CD1c-positive myeloid dendritic cell (primary cell): ENCODE data around the gene LDHD.
A peak's percentile ranks its signal among the peaks of the same experiment; 100 is the strongest.

Experiments
- DNase-seq: peaks from one replicate; pipeline ENCODE4 v3.0.0-alpha.2; 2016; ENCODE audit errors: extremely low spot score

The LDHD gene

DNA sequence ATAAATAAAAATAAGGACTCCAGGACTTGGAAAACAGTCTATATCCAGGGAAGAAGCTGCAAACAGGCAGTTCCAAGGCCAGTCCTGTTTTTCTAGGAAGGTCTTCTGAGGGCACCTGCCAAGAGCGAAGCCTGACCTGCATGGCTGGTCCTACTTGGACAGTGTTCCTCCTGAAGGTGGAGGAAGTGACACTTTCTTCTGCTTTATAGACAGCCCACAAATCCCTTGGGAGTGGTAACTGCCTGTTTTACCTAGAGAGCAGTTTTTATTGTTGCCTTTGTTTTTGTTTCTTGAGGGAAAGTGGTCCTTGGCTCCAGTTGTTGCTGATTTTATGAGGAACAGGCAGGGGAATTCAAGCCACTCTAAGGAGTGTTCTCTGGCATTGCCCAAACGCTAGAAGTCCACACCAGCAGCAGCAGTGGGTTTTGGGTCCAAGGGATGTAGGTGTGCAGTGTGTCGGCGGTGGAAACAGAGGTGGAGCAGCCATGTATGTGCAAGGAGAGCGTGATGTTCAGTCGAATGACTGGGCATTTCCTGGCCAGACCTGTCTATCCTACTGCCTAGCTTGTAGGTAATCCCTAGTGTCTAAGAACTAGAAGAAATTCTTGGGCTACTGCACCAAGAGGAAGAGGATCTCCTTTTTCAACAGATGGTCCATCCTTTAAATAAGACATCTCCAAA lies 35.3 kb downstream of the LDHD start:
- no peak for DNase-seq

DNA sequence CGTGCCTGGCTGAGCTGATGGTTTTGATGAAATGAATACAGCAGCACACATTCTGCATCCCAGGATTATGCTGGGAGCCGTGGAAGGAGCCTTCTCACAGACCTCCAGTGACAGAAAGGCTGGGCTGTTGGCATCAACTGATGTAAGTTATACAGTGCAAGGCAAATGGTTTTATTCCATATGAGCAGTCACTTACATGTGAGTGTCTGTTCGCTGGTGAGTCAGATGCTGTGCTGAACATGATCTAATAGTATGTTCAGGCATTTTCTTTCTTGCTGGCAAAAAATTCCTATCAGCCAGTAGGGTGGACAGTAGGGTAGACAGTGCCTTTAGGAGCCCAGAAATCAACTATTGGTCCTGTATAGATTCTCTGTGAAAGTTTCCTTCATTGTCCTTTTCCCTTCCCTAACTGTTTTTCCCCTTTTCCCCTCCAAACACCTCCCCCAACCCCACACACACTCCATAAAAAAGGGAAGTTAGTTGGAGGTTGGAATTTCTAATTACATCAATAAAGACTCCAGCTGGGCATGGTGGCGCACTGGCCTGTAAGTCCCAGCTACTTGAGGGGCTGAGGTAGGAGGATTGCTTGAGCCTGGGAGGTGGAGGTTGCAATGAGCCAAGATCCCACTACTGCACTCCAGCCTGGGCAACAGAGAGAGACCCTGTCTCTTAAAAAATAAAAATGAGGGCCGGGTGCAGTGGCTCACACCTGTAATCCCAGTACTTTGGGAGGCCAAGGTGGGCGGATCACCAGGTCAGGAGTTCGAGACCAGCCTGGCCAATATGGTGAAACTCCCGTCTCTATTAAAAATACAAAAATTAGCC lies 36.2 kb downstream of the LDHD start:
- DNase-seq = no peak

DNA sequence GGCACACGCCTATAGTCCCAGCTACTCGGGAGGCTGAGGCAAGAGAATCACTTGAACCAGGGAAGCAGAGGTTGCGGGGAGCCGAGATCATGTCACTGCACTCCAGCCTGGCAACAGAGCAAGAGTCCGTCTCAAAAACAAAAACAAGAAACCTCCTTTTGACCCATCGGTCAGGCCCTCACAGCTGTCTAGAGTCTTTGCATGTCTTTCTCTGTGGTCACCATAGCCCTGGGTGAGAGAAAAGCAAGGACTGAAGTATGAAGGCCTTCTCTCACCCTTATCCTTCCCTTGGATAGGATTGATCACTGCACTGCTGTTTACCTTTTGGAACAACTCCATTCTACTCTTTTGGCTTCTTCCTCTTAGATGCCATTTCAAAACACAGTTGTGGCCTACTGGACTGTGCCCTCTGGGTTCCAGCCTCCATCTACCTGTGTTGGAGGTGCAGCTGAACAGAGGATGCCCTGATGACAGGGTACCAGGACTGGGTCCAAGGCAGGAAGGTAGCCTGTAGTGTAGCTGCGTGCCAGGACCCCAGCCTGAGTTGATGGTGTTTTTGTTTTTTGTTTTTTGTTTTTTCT lies 37.1 kb downstream of the LDHD start:
- no peak for DNase-seq

DNA sequence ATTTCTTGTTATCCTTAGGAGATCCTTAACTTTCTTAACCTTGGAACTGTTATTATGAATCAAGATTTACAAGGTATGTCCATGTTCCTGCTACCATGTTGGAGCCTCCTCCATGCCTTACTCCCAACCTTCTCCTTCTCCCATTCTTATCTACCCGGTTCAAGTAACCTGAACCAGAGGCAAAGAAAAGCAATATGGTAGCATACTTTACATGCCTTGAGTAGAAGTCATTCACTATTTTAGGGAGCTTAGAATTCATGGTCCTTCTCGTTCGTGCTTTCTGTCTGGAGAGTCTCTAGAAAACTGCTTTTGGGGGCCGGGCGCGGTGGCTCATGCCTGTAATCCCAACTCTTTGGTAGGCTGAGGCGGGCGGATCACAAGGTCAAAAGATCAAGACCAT lies 37.7 kb downstream of the LDHD start:
- DNase-seq = no peak

DNA sequence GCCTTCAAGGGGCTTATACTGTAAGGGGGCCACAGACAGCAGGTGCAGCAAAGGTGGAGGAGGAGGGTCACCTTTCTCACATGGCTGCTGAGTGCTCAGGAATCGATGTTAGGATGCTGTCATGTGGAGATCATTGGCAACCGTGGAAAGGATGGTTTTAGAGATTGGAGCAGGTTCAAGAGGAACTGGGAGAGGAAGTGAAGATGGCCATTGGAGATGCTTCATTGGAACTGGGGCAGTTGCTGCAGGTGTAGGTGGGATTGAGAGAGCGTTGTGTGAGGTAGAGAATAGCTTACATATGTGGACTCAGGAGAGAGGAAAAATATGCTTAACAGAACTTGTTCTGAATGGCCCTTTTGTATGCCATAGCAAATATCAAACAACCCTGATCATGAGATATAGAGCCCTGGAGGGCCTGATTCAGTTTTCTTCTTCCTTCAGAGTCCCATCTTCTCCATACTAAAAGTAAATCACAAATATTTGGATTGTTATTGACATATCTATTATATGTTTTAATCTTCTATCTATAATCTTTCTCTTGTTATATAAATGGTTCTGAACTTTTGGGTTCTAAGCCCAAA lies 40.8 kb downstream of the LDHD start:
- DNase-seq = no peak

DNA sequence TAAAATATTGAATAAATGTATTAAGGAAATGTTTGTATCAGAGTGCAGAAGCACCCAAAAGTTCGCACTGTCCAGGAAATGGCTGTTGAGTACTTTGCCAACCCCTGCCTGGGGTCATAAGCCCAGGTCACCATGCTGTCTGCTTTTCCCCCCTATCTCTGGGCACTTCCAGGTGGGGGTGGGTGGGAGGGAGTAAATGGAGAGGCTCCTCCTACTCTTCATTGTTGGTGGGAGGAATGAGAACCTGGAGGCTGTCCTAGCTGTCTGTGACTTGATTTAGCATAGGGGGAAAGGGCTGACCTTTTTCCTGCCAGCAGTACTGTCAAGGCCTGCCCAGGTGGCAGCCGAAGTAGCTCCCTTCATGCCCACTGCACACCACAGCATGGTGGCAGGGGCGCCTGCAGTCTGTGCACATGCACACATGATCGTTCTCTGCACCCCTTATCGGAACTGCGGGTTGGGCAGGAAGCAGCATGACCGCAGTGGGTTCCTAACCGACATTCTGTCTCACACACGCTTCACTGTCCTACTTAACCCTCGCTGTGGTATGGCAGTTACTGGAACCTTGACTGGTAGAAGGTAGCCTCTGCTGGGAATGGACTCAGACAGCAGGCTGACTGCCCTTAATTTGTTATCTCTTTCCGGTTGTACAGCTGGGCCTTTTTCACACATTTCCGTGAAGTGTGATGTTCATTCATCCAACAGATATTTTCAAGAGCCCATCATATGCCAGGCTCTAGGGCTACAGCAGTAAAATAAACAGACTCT lies 41.5 kb downstream of the LDHD start:
- DNase-seq = peak; percentile 54

DNA sequence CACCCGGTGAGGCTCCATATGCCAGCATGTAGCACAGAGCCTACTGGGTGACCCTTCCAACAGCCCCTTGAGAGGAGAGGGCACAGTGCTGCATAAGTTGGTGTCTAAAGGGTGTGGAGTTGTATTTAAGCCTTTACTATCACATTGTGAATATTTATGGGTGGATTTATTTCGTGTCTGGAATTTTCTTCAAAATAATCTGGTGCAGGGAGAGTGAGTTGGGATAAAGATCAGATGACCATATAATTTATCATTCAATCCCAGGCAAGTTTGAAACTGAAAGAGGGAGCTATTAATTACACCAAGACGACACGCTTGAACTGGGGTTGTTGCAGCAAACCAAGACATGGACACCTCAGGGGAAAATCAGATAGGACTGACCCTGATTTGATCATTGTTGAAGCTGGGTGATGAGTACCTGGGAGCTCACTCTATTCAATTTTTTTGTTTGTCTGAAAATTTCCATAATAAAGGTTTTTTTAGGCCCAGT lies 42.2 kb downstream of the LDHD start:
- no peak for DNase-seq

DNA sequence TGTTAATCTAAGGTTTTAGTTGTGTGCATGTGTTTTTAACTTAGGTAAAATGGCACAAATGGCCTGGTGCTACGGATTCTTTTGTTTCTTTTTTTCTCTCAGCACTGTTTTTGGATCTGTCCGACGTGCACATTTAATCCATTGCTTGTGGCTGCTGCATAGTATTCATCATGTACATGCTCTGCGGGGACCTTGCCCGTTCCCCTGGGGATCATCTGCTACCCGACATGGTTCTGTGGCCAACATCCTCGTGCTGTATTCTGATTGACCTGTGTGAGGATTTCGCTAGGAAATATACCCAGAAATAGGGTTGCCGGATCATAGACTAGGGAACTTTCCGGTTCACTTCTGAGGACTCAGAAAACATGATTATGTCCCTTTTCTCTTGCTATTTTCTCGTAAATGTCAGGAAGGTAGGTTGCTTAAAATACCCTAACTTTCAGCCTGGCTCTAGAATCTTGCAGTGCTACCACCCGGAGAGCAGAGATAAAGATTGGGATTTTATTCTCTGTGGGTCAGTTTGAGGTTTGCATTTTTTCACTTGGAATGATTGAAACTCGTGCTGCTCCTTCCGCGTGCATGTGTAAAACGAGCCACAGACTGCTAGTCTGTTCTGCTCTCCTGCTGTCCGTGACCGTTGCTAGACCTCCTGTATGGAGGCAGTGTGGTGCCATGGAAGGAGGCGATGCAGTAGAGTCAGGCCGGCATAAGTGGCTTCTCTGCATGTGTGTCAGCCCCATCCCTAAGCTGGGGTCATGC lies 42.9 kb downstream of the LDHD start:
- no peak for DNase-seq

DNA sequence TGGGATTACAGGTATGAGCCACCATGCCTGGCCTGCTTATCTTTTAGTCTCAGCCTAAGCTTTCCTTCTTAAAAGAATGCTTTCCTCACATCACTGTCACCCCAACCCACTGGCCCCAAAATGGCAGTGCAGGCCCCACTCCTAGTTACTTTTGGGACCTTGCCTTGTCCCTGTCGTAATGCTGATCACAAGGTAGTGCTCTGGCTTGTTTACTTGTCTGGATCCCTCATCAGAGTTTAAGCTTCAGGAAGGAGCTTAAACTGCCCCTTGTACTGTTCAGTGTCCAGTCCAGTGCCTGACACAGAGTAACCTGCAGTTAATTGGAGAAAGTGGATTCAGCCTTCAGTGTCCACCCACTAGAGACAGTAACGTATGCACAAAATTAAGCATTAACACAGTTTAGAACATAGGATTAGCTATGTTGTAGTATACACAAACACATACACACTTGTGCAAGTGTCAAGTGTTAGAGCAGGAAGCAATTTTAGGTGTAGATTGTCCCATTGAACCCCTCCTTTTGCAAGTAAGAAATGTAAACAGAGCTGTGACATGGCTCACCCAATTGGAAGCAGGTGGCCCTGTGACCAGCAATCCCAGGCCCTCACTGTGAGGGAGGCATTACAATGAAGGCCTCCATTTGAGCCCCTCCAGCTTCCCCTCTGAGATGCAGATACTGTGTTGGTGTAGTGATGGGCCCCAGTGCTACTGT lies 44.2 kb downstream of the LDHD start:
- DNase-seq = no peak

DNA sequence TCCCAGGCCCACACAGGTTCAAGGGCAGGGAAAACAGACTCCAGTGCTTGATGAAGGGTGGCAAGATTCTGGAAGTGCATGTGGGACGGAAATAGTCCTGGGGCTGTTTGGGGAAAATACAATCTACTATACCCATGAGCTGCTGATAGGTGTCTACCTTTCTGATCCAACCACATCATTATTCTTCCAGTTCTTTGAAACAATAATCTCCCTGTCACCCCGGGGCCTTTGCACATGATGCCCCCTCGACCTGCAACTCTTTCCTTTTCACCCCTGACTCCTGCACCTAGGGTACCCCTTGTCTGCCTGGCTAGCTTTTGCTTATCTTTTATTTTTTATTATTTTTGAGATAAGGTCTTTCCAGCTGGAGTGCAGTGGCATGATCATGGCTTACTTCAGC lies 45.0 kb downstream of the LDHD start:
- DNase-seq = no peak

DNA sequence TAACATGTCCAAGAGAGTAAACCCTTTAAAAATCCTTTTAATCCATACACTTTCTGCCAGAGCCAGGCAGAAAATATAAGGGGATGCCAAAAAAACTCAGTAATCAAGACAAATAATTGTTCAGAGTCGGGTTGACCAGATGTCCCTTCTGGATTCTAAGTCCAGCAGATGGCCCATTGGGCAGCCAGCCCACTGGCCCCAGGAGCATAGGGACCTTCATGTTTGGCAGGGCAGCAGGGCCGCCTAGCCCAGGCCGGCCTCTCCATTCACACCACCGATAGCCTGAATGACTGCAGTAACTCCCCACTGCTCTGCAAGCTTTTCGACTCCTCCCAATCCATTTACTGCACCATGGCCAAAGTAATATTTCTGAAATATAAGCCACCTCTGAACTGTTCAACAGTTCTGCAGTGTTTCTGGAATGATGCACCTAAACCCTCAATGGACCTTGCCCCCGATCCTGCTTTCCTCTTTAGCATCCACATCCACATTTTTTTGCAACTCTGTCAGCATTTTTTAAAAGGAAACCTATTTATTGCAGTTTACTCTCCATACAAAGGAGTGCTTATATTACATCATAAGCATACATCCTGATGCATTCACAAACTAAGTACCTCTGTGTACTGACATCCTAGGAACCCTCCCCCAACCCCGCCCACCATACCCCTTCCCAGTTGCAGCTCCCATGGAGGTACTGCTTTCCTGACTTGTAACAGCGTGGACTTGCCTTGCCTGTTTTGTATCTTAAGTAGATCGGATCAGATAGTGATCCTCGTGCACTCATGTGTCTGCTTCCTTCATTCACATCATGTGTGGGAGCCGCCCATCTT lies 46.4 kb downstream of the LDHD start:
- no peak for DNase-seq

DNA sequence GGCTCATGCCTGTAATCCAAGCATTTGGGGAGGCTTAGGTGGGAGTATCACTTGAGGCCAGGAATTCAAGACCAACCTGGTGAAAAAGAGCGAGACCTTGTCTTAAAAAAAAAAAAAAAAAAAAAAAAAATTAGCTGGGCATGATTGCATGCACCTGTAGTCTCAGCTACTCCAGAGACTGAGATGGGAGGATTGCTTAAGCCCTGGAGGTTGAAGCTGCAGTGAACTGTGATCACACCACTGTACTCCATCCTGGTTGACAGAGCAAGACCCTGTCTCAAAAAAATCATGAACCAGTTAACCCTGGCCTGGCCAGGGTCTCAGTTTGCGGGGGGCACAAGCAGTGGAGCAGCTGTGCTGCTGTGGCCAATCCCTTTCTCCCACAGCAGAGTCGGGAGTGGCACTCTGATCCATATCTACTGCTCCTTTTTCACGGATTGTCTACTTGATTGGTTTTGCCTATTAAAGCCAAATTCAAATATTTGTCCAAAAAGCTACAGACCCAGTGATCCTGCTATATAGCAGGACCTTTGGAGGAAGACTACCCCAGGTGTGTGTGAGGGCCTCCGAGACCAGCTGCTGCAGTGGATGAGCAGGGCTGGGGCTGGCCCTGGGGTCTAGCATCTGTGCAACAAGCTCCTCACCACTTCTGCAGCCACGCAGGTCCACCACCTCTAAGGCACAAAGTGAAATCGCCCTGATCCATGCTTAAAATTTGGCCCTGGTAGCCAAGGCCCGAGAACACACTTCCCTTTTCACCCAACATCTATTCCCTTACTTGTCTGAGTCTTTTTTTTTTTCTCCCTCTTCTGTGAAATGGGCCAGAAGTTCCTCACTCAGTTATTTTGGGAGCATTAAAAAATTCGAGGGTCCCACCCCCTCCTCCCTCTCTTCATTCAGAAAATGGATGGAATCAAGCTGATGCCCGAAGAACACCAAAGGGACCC lies 48.2 kb downstream of the LDHD start:
- no peak for DNase-seq

DNA sequence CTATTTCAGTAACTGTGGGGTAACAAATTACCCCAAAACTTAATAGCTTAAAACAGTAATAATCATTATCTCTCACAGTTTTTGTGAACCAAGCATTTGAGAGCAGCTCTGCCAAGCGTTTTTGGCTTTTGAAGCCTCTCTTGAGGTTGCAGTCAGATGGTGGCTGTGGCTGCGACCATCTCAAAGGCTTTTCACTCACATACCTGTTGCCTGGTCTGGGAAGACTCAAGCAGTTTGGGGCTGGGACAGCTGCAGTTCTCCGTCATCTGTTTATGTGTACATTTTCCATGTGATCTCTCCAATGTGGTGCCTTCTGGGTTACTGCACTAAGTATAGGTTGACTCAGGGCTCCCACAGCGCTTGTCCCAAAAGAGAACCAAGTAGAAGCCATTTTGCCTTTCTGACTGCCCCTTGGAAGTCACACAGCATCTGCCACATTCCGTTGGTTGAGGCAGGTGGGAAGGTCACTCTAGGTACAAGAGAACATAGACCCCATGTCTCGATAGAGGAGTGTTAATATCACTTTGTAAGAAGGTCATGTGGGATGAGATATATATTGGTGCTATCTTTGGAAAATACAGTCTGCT lies 49.6 kb downstream of the LDHD start:
- DNase-seq = no peak

DNA sequence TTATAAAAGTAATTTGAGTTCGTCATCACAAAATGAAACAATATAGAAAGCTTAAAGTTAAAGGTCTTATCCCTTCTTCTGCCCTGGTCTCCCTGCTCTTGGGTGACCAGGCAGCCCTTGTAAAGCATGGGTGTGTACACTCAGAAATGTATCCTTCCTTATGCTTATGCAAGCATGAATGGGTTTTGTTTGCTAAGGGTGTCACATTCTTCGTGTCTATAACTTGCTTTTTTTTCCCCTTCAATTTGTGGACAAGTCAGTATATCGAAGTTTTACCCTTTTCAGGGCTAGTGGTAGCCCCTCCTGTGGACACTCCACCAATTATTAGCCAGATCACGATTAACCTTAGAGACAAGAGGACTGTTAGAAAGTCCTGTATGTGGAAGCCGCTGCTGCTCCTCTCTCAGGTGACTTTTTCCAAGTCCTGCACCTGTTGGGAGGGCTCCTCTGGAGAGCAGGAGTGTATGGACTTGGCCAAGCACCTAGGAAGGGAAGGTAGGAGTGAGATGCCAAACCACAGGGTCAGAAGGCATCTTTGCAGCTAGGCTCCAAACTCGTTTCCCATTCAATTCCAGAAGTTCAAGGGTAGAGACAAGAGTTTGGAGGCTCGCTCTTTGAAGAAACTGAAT lies 50.9 kb downstream of the LDHD start:
- DNase-seq = no peak

DNA sequence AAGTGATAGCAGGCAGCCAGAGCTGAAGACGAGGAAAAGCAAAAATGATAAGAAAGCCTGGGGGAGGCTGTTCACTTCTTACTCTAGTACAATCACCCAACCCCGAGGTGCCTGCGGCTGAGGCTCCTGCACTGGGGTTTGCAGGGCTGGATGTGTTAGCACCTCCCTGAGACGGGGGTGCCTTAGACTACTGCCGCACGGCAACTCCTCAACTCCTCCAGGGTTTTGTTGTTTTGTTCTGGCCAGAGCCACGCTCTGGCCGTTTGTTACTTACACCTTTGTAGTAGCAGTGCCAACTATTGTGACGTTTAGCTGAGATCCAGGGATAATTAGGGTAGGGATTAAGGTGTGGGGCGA lies 51.5 kb downstream of the LDHD start:
- no peak for DNase-seq

DNA sequence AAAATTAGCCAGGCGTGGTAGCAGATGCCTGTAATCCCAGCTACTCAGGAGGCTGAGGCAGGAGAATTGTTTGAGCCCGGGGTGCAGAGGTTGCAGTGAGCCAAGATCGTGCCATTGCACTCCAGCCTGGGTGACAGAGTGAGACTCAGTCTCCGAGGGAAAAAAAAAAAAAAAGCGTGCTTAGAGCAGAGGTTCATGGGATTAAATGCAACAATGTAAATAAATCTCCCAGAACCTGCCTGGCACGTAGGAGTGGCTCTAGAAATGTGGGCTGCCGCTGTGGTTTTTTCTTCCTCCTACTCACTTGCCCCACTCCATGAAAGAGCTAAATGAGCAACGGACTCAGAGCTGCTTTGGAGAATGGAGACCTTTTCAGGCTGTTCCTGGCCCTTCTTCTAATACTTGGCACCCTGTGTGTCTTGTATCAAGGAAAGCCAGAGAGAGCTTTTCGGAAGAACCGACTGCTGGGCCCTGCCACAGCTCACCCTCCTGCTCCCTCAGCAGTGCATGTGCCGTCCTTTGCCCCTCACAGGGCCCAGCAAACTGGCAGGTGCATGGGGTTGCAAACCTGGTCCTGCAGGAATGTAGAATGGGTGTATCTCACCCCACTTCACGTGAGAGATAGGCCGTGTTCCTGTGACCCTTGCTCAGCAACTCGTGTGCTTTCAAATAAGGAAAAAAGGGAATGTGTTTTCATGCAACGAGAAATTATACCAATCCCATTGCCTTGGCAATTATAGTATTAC lies 52.0 kb downstream of the LDHD start:
- DNase-seq = peak; percentile 51

DNA sequence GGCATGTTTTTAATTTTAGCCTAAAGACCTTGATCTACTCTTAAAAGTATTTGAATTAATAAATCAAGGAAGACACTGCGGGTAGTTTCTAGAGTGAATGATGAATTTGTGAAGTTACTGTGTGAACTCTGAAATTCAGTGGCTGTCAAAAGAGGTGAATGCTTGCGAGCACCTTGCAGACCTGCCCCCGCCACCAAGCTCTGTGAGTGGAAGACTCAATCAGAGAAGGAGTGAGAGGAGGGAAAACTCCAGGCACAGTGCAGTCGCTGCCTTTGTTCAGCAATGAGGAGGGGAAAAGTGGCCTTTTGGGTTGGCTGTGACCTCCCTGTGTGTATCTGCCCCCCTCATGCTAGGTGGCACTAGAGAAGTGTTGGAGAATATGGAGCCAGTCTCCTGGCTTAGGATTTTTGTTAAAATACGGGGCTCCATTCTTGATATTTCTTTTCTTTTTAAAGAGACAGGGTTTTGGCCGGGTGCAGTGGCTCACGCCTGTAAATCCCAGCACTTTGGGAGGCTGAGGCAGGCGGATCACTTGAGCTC lies 53.0 kb downstream of the LDHD start:
- no peak for DNase-seq
